K562 (cell line): ENCODE data around the gene PITPNB. TPM values are rescaled to one million over a fixed set of nuclear protein-coding genes. Genes with fewer than 3 reads are reported as not detected.

Source experiments
- HMG20A ChIP-seq: fragments of 450-650 bp; formaldehyde crosslinking; conservative IDR thresholded peaks from 2 replicates; pipeline ENCODE4 v1.4.0; 2020; ENCODE audit warnings: mild to moderate bottlenecking, mixed read lengths
- KAT8 ChIP-seq: fragments of 450-650 bp; IDR thresholded peaks from 2 replicates; pipeline ENCODE4 v1.6.1; 2016; ENCODE audit warnings: low read depth, mild to moderate bottlenecking
- KLF16 ChIP-seq: IDR thresholded peaks from 2 replicates; pipeline ENCODE4 v1.6.1; 2016; ENCODE audit warnings: antibody characterized with exemption
- PHB ChIP-seq: fragments of 250-450 bp; sonication (Bioruptor Pico); IDR thresholded peaks from 2 replicates; pipeline ENCODE4 v1.5.0; 2021
- PTBP1 ChIP-seq: fragments of 200-400 bp; formaldehyde crosslinking; IDR thresholded peaks from 2 replicates; pipeline ENCODE4 v1.6.1; 2017; ENCODE audit warnings: low read depth, low read length
- SLC30A9 ChIP-seq: fragments of 250-450 bp; sonication (Bioruptor Pico); IDR thresholded peaks from 2 replicates; pipeline ENCODE4 v1.8.0; 2022; ENCODE audit warnings: mild to moderate bottlenecking, moderate library complexity
- SMARCA4 ChIP-seq: fragments of 450-650 bp; IDR thresholded peaks from 2 replicates; pipeline ENCODE4 v1.6.1; 2016
- ZNF57 ChIP-seq: fragments of 450-650 bp; formaldehyde crosslinking; IDR thresholded peaks from 2 replicates; pipeline ENCODE4 v1.4.0; 2020; ENCODE audit warnings: mild to moderate bottlenecking, moderate library complexity
- polyA plus RNA-seq, 8 experiments: library from polyadenylated mRNA; depleted of rRNA in 4 of 8; stranded (reverse) in 5 of 8; unstranded in 3 of 8; fragments of >200 nt; fragmentation: Nextera tagmentation in 2 of 8; fragmentation: Illumina TruSeq in 1 of 8; extraction: Ambion mirVana in 2 of 8; extraction: Trizol in 1 of 8; gene quantifications; 2 replicates each; pipeline versions ENCODE4 v1.2.1 to v1.2.3, GENCODE V29; 2011 to 2014; ENCODE audit warnings: inconsistent platforms in 1 of 8, missing spikeins in 1 of 8
- total RNA-seq, 7 experiments: library from RNA; depleted of rRNA in 6 of 7; stranded (reverse); fragments of >200 nt in 6 of 7; fragmentation: Illumina TruSeq in 2 of 7; extraction: Trizol in 2 of 7; gene quantifications; 2 replicates each; pipeline versions ENCODE4 v1.2.1 to v1.2.3, GENCODE V29; 2011 to 2021; ENCODE audit warnings: low replicate concordance in 1 of 7
- TF ChIP-seq, protein P1 (sequence below): fragments of 450-650 bp; IDR thresholded peaks from 2 replicates; pipeline ENCODE4 v1.6.1; 2016; ENCODE audit warnings: mild to moderate bottlenecking, moderate library complexity
- TF ChIP-seq, protein P2 (sequence below): fragments of 250-450 bp; sonication (Bioruptor Pico); IDR thresholded peaks from 2 replicates; pipeline ENCODE4 v1.8.0; 2022; ENCODE audit warnings: moderate library complexity, mild to moderate bottlenecking, inconsistent platforms
- TF ChIP-seq, protein P3 (sequence below): sonication (generic); formaldehyde crosslinking; IDR thresholded peaks from 2 replicates; pipeline ENCODE4 v1.9.0; 2022; ENCODE audit warnings: mild to moderate bottlenecking, missing genetic modification reagents
- TF ChIP-seq, protein P4 (sequence below): fragments of 450-650 bp; formaldehyde crosslinking; IDR thresholded peaks from 2 replicates; pipeline ENCODE4 v1.4.0; 2022; ENCODE audit warnings: mild to moderate bottlenecking, moderate library complexity
- TF ChIP-seq, protein P5 (sequence below): fragments of 450-650 bp; IDR thresholded peaks from 2 replicates; pipeline ENCODE4 v1.6.1; 2018; ENCODE audit not compliant: partially characterized antibody

The PITPNB gene
- total and polyA plus RNA-seq, 9 of the 15 experiments (the other 6 are each of a cell fraction or from before 2014, with no cell fraction given), result 13.1 to 52.4 (median 34.7) TPM

DNA sequence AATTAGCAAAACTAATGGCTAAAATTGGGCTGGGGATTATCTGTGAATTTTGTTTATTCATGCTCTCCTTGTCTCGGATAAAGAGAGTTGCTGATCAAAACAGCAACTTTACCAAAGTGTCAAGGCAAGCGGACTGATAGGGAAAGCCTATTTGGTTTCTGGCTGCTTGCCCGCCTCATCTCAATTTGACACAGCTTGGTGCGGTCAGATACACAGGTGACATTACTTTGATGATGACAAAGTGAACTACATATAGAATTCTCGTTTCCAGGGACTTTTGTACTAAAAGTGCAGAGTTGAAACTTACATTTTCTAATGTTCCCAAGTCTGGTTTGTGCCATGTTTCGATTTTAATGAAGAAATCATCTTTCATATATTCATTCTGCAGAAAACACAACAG lies 22.8 kb downstream of the PITPNB start (continued):
- TF ChIP-seq, protein P1, sequence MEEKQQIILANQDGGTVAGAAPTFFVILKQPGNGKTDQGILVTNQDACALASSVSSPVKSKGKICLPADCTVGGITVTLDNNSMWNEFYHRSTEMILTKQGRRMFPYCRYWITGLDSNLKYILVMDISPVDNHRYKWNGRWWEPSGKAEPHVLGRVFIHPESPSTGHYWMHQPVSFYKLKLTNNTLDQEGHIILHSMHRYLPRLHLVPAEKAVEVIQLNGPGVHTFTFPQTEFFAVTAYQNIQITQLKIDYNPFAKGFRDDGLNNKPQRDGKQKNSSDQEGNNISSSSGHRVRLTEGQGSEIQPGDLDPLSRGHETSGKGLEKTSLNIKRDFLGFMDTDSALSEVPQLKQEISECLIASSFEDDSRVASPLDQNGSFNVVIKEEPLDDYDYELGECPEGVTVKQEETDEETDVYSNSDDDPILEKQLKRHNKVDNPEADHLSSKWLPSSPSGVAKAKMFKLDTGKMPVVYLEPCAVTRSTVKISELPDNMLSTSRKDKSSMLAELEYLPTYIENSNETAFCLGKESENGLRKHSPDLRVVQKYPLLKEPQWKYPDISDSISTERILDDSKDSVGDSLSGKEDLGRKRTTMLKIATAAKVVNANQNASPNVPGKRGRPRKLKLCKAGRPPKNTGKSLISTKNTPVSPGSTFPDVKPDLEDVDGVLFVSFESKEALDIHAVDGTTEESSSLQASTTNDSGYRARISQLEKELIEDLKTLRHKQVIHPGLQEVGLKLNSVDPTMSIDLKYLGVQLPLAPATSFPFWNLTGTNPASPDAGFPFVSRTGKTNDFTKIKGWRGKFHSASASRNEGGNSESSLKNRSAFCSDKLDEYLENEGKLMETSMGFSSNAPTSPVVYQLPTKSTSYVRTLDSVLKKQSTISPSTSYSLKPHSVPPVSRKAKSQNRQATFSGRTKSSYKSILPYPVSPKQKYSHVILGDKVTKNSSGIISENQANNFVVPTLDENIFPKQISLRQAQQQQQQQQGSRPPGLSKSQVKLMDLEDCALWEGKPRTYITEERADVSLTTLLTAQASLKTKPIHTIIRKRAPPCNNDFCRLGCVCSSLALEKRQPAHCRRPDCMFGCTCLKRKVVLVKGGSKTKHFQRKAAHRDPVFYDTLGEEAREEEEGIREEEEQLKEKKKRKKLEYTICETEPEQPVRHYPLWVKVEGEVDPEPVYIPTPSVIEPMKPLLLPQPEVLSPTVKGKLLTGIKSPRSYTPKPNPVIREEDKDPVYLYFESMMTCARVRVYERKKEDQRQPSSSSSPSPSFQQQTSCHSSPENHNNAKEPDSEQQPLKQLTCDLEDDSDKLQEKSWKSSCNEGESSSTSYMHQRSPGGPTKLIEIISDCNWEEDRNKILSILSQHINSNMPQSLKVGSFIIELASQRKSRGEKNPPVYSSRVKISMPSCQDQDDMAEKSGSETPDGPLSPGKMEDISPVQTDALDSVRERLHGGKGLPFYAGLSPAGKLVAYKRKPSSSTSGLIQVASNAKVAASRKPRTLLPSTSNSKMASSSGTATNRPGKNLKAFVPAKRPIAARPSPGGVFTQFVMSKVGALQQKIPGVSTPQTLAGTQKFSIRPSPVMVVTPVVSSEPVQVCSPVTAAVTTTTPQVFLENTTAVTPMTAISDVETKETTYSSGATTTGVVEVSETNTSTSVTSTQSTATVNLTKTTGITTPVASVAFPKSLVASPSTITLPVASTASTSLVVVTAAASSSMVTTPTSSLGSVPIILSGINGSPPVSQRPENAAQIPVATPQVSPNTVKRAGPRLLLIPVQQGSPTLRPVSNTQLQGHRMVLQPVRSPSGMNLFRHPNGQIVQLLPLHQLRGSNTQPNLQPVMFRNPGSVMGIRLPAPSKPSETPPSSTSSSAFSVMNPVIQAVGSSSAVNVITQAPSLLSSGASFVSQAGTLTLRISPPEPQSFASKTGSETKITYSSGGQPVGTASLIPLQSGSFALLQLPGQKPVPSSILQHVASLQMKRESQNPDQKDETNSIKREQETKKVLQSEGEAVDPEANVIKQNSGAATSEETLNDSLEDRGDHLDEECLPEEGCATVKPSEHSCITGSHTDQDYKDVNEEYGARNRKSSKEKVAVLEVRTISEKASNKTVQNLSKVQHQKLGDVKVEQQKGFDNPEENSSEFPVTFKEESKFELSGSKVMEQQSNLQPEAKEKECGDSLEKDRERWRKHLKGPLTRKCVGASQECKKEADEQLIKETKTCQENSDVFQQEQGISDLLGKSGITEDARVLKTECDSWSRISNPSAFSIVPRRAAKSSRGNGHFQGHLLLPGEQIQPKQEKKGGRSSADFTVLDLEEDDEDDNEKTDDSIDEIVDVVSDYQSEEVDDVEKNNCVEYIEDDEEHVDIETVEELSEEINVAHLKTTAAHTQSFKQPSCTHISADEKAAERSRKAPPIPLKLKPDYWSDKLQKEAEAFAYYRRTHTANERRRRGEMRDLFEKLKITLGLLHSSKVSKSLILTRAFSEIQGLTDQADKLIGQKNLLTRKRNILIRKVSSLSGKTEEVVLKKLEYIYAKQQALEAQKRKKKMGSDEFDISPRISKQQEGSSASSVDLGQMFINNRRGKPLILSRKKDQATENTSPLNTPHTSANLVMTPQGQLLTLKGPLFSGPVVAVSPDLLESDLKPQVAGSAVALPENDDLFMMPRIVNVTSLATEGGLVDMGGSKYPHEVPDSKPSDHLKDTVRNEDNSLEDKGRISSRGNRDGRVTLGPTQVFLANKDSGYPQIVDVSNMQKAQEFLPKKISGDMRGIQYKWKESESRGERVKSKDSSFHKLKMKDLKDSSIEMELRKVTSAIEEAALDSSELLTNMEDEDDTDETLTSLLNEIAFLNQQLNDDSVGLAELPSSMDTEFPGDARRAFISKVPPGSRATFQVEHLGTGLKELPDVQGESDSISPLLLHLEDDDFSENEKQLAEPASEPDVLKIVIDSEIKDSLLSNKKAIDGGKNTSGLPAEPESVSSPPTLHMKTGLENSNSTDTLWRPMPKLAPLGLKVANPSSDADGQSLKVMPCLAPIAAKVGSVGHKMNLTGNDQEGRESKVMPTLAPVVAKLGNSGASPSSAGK, result no peak
- TF ChIP-seq SLC30A9 (CRISPR knock-in tag), result no peak
- no peak for TF ChIP-seq KLF16
- TF ChIP-seq, protein P2, sequence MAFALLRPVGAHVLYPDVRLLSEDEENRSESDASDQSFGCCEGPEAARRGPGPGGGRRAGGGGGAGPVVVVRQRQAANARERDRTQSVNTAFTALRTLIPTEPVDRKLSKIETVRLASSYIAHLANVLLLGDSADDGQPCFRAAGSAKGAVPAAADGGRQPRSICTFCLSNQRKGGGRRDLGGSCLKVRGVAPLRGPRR (CRISPR knock-in tag), result no peak
- no peak for TF ChIP-seq SMARCA4
- TF ChIP-seq PTBP1, result no peak
- no peak for TF ChIP-seq PHB (CRISPR knock-in tag)
- TF ChIP-seq, protein P3, sequence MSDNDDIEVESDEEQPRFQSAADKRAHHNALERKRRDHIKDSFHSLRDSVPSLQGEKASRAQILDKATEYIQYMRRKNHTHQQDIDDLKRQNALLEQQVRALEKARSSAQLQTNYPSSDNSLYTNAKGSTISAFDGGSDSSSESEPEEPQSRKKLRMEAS (CRISPR knock-in tag), result no peak
- TF ChIP-seq, protein P4, sequence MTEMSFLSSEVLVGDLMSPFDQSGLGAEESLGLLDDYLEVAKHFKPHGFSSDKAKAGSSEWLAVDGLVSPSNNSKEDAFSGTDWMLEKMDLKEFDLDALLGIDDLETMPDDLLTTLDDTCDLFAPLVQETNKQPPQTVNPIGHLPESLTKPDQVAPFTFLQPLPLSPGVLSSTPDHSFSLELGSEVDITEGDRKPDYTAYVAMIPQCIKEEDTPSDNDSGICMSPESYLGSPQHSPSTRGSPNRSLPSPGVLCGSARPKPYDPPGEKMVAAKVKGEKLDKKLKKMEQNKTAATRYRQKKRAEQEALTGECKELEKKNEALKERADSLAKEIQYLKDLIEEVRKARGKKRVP (CRISPR knock-in tag), result no peak
- TF ChIP-seq KAT8, result no peak
- TF ChIP-seq, protein P5, sequence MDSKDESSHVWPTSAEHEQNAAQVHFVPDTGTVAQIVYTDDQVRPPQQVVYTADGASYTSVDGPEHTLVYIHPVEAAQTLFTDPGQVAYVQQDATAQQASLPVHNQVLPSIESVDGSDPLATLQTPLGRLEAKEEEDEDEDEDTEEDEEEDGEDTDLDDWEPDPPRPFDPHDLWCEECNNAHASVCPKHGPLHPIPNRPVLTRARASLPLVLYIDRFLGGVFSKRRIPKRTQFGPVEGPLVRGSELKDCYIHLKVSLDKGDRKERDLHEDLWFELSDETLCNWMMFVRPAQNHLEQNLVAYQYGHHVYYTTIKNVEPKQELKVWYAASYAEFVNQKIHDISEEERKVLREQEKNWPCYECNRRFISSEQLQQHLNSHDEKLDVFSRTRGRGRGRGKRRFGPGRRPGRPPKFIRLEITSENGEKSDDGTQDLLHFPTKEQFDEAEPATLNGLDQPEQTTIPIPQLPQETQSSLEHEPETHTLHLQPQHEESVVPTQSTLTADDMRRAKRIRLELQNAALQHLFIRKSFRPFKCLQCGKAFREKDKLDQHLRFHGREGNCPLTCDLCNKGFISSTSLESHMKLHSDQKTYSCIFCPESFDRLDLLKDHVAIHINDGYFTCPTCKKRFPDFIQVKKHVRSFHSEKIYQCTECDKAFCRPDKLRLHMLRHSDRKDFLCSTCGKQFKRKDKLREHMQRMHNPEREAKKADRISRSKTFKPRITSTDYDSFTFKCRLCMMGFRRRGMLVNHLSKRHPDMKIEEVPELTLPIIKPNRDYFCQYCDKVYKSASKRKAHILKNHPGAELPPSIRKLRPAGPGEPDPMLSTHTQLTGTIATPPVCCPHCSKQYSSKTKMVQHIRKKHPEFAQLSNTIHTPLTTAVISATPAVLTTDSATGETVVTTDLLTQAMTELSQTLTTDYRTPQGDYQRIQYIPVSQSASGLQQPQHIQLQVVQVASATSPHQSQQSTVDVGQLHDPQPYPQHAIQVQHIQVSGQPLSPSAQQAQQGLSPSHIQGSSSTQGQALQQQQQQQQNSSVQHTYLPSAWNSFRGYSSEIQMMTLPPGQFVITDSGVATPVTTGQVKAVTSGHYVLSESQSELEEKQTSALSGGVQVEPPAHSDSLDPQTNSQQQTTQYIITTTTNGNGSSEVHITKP, result no peak
- TF ChIP-seq ZNF57 (CRISPR knock-in tag), result no peak
- TF ChIP-seq HMG20A (CRISPR knock-in tag), result no peak
